GM21717 (cell line): ENCODE measurements around the gene LTBR.

Experiments used
- ATAC-seq: cut with Tn5 transposase; IDR thresholded peaks from one replicate; pipeline ENCODE4 v1.9.1; 2021; ENCODE audit warnings: mild to moderate bottlenecking, moderate library complexity; ENCODE audit not compliant: unreplicated experiment

LTBR gene

DNA sequence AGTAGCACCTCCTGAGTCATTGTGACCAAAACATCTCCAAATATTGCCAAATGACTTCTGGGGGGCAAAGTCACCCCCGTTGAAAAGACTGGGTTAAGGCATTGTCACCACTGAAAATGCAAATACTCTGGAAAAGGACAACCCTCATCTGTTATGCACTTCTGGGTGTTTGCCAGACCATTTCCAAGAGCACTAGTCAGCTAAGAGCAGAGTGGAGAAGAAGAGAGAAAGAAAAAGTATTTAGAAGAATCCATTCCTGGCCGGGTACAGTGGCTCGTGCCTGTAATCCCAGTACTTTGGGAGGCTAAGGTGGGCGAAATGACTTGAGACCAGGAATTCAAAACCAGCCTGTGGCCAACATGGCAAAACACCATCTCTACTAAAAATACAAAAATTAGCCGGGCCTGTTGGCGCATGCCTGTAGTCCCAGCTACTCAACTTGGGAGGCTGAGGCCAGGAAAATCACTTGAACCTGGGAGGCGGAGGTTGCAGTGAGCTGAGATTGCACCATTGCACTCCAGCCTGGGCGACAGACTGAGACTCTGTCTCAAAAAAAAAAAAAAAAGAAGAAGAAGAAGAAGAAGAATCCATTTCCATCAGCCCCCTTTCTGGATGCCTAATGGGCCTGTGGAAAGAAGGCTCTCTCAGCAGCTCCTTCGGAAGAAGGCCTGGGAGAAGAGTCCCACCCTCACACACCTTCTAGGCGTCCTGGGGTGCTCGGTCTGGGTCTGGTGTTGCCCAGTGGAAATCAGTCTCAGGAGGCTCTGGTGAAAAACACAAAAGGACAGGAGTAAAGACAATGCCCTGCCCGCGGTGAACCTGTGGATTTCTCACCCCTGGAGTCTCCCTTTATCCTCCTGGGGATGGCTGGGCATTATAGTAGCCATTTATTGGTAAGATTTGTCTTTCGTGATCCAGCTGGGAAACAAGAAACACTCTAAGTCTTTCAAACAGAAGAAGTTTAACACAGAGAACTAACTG lies 3.5 kb upstream of the LTBR start:
- ATAC-seq, result no peak

GRCh38 chr12:6382371-6382770 lies 1.6 kb upstream of the LTBR start:
- no peak for ATAC-seq

DNA sequence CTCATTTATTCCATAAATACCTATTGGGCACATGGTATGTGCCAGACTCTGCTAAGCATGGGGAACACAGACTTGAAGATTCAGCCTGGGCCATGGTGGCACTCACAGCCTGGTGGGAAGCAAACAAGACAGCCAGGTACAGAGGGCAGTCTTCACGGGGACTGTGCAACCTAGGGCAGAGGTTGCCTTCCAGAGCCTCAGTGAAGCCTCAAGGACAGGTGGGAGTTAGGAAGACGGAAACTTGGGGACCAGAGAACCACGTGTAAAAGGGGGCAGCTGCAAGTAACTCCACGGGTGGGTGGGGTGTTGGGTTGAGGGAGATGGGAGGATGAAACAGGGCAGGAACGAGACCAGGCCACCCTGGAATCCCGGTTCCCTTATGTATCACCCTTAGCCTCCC lies 980 bp upstream of the LTBR start:
- ATAC-seq, result no peak

DNA sequence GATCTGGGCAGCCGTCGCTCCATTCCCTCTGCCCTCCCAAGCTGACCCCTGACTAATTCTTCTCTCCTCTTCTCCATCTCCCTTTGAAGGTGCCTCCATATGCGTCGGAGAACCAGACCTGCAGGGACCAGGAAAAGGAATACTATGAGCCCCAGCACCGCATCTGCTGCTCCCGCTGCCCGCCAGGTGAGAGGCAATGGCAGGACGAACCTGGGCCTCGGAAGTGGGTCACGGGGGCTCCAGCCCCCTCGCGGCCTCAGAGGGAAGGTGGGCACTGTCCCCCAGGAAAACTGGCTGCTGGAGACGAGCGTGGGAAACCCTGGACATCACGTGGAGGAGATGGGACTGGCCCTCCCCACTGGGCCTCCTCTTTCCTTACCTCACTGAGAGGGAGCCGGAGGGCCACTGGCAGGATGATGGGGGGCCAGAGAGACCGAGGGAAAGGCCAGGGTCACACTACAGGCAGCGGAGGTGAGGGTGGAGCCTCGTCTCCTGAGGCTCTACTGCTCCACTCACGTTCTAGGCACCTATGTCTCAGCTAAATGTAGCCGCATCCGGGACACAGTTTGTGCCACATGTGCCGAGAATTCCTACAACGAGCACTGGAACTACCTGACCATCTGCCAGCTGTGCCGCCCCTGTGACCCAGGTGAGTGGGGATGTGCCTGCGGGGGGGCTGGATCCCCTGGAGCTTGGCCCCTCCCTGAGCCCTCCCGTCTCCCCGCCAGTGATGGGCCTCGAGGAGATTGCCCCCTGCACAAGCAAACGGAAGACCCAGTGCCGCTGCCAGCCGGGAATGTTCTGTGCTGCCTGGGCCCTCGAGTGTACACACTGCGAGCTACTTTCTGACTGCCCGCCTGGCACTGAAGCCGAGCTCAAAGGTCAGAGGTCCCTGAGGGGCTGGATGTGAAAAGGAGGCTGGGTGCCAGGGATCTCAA lies 806 bp downstream of the LTBR start:
- no peak for ATAC-seq

DNA sequence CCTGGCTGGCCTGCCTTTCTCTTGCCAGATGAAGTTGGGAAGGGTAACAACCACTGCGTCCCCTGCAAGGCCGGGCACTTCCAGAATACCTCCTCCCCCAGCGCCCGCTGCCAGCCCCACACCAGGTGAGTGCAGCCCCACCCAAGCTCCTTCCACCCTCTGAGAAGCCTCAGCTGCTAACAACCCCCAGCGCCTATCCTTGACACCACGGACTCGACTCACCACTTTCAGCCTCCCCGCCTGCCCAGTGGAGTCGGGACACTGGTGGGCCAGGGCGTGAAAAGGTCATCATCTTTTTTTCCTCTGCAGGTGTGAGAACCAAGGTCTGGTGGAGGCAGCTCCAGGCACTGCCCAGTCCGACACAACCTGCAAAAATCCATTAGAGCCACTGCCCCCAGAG lies 2.1 kb downstream of the LTBR start:
- no peak for ATAC-seq

- no peak for ATAC-seq
These were observed 2.5 kb downstream of the LTBR start for GRCh38 chr12:6386491-6386890.

DNA sequence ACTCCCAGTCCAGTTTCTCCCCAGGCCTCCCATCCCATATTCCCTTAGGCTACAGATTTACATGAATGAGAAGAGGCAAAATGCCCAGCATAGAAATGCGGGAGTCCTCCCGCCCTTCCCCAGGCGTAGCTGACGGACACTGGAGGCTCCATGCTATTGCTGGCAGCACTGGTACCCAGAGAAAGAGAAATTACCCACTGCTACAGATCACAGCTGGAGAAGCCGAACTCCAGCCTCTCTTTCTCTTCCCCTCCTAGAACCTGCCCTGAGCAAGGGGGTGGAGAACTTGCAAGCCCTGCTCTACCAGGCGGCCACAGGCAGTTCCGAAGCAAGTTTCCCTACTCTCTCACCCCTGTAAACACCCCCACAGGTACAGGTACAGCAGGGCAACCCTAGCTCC lies 3.6 kb downstream of the LTBR start:
- ATAC-seq, result no peak

DNA sequence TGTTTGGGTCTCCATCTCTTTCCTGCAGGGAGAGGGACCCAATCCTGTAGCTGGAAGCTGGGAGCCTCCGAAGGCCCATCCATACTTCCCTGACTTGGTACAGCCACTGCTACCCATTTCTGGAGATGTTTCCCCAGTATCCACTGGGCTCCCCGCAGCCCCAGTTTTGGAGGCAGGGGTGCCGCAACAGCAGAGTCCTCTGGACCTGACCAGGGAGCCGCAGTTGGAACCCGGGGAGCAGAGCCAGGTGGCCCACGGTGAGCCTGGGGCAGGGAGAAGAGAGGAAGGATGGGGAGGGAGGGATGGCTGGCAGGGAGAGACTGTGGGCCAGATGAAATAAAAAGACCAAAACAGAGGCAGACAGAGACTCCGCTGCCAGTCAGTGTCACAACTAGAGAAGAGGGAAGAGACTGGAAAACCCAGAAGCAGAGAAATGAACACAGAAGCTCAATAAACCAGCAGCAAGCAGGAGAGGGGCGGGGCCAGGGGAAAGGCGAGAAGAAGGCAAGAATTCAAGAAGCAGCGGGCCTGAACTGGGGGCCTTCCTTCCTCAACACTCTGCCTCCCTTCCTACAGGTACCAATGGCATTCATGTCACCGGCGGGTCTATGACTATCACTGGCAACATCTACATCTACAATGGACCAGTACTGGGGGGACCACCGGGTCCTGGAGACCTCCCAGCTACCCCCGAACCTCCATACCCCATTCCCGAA lies 6.3 kb downstream of the LTBR start:
- no peak for ATAC-seq

GRCh38 chr12:6391013-6391412 lies 7.1 kb downstream of the LTBR start:
- ATAC-seq, result no peak

GRCh38 chr12:6392504-6392903 lies 8.5 kb downstream of the LTBR start:
- no peak for ATAC-seq

GRCh38 chr12:6393109-6393508 lies 9.1 kb downstream of the LTBR start:
- no peak for ATAC-seq

- no peak for ATAC-seq
These were observed 10.4 kb downstream of the LTBR start for GRCh38 chr12:6394398-6394797.

GRCh38 chr12:6396031-6396430 lies 12.1 kb downstream of the LTBR start:
- ATAC-seq, result no peak

DNA sequence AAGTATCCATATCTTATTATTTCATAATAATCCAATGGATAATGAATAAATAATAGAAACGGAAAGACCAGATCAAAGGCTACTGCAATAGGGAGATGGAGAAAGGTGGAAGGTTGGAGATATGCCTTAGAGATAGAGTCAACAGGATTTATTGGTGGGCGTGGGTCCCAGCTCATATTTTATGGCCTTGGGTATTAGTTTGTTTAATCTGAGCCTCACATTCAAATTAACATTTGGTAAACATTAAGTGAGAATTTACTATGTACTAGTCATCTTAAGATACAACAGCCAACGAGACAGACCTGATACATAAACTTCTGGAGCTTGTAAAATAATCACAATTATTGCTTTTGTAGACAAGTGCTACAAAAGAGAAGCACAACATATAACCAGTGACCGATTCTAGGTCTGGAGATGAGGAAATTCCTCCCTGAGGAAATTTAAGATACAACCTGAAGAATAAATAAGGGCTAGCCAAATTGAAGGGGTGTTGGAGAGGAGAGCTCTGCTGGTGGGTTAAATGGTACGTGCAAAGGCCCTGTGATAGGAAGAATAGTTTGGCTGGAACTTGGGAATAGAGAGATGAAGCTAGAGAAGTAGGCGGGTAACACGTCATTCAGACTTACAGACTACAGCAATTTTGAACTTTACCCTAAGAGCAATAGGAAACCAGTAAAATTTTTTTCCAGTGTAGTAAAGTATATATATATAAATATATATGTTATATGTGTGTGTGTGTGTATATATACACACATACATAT lies 16.1 kb downstream of the LTBR start:
- no peak for ATAC-seq

DNA sequence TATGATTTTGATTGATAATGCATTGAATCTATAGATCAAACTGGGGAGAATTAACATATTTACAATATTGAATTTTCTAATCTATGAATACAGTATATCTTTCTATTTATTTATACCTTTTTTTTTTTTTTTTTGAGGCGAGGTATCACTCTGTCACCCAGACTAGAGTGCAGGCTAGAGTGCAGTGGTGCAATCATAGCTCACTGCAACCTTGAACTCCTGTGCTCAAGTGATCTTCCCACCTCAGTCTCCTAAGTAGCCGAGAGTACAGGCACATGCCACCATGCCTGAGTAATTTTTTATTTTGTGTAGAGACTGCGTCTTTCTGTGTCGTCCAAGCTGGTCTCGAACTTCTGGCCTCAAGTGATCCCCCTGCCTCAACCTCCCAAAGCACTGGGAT lies 20.4 kb downstream of the LTBR start:
- ATAC-seq, result no peak

GRCh38 chr12:6405963-6406362 lies 22.0 kb downstream of the LTBR start:
- no peak for ATAC-seq

DNA sequence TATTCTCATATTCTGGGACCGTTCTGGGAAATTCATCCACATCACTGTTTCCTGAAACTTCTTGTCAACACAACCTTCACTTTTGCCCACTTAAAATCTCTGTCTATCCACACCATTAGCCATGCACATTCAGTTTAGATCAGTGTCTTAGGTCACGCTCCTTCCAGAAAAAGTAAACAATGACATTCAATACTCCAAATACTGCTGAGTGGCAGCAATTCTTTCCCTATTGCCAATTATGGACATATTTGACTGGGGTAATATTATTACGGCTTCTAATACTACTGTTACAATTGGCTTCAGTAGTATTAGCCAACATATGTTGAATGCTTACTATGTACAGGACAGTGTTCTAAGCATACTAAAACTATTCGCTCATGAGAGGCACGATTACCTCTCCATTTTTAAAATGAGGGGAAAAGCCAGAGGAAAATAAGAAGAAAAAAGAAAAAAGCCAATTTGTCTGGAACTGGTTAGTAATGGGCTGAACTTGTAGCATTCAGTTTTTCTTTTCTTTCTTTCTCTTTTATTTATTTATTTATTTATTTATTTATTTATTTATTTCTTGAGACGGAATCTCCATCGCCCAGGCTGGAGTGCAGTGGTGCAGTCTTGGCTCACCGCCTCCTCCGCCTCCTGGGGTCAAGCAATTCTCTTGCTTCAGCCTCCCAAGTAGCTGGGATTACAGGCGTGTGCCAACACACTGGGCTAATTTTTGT lies 23.4 kb downstream of the LTBR start:
- no peak for ATAC-seq

DNA sequence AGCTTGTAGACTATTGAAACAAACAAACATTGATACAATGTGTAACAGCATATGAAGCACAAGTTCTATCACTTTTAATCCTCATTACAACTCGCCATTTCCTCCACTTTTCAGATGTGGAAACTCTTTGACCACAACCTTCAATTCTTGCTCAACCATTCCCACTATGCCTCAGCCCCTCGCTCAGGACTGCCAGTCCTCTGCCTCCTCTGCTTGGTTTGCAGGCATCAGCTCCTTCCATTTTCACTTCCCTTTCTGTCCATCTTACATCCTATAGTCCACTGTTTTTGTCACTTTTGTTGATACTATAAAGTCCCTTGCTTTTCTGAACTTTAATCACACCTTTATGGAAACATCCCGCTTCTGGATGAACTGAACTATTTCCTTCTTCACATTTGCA lies 32.6 kb downstream of the LTBR start:
- no peak for ATAC-seq

- ATAC-seq, result no peak
These were observed 34.8 kb downstream of the LTBR start for GRCh38 chr12:6418796-6419195.

DNA sequence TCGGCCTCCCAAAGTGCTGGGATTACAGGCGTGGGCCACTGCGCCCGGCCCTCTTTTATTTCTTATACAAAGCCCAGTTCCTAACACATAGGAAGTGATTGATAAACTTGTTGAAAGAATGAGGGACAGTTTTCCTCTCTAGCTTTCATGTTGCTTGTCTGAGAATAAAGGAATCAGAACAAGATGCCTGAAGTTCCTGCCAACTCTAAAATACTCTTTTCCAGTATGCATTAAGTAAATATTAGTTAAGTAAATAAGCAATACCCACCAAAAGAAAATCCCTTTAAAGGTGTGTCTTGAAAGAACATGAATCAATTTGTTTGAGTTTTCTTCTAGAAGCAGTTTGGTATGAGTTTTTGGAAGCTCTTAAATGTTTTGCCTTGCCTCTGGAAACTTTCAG lies 36.4 kb downstream of the LTBR start:
- no peak for ATAC-seq
